GM12872 (cell line): ENCODE results near the gene JUN.

ENCODE experiments used
- TF ChIP-seq, protein P1 (sequence below): IDR thresholded peaks from 3 replicates; pipeline ENCODE4 v1.5.1; 2011; ENCODE audit warnings: low read depth, mild to moderate bottlenecking, low read length, moderate library complexity; ENCODE audit not compliant: insufficient read depth

Gene JUN

GRCh38 chr1:58808077-58808476, 24.2 kb upstream of the JUN start:
- TF ChIP-seq, protein P1, sequence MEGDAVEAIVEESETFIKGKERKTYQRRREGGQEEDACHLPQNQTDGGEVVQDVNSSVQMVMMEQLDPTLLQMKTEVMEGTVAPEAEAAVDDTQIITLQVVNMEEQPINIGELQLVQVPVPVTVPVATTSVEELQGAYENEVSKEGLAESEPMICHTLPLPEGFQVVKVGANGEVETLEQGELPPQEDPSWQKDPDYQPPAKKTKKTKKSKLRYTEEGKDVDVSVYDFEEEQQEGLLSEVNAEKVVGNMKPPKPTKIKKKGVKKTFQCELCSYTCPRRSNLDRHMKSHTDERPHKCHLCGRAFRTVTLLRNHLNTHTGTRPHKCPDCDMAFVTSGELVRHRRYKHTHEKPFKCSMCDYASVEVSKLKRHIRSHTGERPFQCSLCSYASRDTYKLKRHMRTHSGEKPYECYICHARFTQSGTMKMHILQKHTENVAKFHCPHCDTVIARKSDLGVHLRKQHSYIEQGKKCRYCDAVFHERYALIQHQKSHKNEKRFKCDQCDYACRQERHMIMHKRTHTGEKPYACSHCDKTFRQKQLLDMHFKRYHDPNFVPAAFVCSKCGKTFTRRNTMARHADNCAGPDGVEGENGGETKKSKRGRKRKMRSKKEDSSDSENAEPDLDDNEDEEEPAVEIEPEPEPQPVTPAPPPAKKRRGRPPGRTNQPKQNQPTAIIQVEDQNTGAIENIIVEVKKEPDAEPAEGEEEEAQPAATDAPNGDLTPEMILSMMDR = no peak

DNA sequence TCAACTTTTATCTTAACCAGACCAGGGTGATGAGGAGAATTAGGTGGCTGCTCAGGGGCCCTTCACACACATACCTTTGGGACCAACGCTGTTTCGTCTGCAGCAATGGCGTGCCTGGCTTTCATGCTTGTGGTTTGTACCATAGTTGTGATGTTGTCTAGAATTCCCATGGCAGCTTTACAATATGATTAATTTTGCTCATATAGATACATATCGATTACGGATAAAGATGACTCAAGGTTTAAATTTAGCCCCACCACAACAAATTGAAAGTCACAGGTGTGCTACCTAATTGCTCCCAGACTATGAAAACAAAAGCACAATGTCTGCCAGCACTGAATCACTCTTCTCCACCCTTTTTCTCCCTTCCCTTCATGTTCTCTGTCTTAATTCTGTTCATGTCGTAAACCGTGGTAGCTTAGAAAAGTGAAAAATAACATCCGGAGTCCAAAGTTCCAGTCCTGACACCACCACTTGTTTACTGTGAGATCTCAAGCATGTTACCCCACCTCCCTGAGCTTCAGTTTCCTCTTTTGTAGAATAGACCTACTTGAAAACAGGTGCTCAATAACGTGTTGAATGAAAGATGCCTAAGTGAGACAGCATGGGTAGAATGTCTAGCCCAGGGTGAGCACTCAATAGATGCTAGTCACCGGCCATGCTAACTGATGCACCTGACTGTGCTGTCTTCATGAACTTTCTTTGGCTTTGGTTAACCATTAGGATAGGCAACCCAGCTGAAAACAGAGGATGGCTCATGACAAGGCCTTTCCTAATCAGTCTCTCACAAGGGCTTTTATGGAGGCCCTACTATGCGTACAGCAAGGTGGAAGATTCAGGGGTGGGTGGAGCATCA, 22.1 kb upstream of the JUN start:
- TF ChIP-seq, protein P1 = no peak

DNA sequence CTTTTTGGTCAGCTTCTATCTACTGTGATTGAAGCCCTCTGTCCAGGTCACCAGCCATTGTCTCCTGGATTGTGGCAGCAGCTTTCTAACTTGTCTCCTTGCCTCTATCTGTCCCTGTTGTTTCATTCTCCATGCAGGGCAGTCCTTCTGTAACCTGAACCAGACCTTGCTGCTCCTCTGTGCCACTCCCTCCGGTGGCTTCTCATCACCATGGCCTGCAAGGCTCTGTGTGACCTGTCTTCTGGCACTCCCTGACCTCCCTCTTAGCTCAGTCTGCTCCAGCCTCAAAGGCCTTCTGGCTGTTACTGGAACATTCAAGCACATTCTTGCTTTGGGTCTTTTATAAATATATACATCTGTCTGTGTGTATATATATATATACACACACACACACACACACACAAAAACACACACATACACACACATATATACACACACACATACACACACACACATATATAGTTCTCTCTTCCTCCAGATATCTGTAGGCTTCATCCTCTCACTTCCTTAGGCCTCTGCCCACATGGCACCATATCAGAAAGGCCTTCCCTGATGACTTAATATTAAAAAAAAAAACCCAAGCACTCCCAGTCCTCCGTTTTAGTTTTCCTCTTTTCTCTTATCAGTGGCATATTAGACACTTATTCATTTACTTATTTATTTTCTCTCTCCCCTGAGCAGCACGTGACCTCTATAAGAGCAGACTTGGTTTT, 21.2 kb upstream of the JUN start:
- TF ChIP-seq, protein P1 = 0 out of 3 replicates have a peak, but pooled peaks have one; percentile 15

DNA sequence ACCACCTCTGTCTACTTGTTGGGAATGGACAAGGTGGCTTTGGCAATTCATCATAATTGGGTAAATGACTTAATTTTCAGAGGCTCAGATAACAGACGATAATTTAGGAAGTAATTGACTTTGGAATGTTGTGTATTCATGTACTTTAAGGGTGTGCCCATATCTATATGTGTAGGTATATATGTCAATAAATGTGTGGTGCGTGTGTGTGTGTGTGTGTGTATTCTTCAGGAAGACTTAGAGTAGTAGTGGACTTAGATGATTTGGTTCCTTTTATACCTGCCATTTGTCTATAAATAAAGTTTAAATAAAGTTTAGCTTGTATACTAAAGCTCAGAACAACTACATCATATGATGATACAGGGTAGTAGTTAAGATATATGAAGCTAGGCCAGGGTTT, 20.0 kb upstream of the JUN start:
- TF ChIP-seq, protein P1 = no peak

DNA sequence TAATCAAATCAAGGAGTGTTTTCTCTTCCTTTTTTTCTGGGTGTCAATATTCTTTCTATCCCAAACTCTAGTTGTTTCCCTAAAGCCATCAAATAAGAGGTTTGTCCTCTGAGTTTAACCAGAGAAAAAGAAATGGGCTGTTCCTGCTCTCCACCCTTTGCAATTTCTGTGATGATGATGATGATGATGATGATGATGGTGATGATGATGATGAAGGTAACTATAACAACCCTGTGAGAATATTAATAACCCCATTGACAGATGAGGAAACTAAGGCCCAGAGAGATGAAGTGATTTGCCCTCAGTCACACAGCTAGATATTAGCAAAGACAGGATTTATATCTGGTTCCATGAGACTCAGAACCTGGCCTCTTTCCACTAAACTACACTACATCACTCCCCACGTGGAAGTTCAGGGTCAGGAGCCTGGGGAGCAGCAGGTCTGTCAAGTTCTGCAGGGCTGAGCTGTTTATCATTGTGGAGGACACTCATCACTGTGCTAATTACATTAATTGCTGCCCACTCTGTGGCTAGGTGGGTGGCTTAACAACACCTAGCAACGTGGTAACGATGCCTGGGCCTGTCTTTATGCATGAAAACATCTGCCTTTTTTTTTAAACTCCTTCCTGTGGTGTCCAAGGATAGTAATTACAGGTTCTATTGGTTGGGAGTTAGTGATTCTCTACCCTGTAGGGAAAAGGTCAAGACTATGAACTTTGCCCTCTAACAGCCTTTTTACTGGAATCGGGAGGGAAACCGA, 19.0 kb upstream of the JUN start:
- TF ChIP-seq, protein P1 = no peak

DNA sequence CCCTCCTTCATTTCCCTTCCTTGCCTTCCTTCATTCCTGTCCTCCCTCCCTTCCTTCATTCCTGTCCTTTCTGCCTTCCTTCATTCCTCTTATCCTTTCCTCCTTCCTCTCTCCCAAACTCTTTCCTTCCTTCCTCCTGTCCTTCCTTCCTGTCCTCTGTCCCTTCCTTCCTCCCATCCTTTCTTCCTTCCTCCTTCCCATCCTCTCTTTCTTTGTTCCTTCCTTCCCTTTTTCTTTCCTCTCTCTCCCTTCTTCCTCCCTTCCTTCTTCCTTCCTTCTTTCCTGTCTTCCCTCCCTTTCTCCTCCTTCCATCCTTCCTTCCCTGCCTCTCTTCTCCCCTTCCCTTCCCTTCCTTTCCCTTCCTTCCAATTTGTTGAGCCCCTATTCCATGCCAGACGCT, 15.8 kb upstream of the JUN start:
- TF ChIP-seq, protein P1 = no peak

- TF ChIP-seq, protein P1 = no peak
Measured at GRCh38 chr1:58798910-58799442, 15.1 kb upstream of the JUN start.
